Fibroblast of lung (primary cell): ENCODE results near the gene LBHD1. TPM values are rescaled to one million over a fixed set of nuclear protein-coding genes. Genes with fewer than 3 reads are reported as not detected.

Experiments
- DNase-seq, 2 donors: peaks; one replicate each; pipeline versions ENCODE4 v3.0.0 to v3.0.0-alpha.2; 2010; ENCODE audit warnings: low read depth in 2 of 2
- H2AFZ ChIP-seq: 2 replicates; pipeline ENCODE4 v1.5.1; 2012; ENCODE audit warnings: low read length, control low read depth, inconsistent platforms
- H3K27ac ChIP-seq: 2 replicates; pipeline ENCODE4 v1.5.1; 2011; ENCODE audit warnings: low read length, control low read depth; ENCODE audit not compliant: insufficient read depth
- H3K27me3 ChIP-seq: 2 replicates; pipeline ENCODE4 v1.5.1; 2011; ENCODE audit warnings: mild to moderate bottlenecking, low read length; ENCODE audit not compliant: control insufficient read depth, insufficient read depth
- H3K36me3 ChIP-seq: 2 replicates; pipeline ENCODE4 v1.5.1; 2011; ENCODE audit warnings: low read length; ENCODE audit not compliant: control insufficient read depth, insufficient read depth
- H3K4me1 ChIP-seq: 2 replicates; pipeline ENCODE4 v1.5.1; 2011; ENCODE audit warnings: low read length; ENCODE audit not compliant: control insufficient read depth, insufficient read depth; ENCODE audit errors: extremely low read depth
- H3K4me2 ChIP-seq: 2 replicates; pipeline ENCODE4 v1.5.1; 2011; ENCODE audit warnings: low read length, control low read depth; ENCODE audit not compliant: insufficient read depth; ENCODE audit errors: extremely low read depth
- H3K4me3 ChIP-seq, 4 experiments: fragments of 200-600 bp in 1 of 4; sonication (generic) in 1 of 4; replicated peaks in 1 of 4; 2 replicates each; pipeline ENCODE4 v1.5.1; 2011 to 2016; ENCODE audit warnings: low read length in 4 of 4, low read depth in 3 of 4, mild to moderate bottlenecking in 3 of 4, control low read depth in 2 of 4, inconsistent platforms in 1 of 4, mixed read lengths in 1 of 4; ENCODE audit not compliant: insufficient read depth in 1 of 4; ENCODE audit errors: control extremely low read depth in 1 of 4
- H3K79me2 ChIP-seq: 2 replicates; pipeline ENCODE4 v1.5.1; 2012; ENCODE audit warnings: mild to moderate bottlenecking, low read length, inconsistent platforms; ENCODE audit not compliant: control insufficient read depth, insufficient read depth
- H3K9ac ChIP-seq: 2 replicates; pipeline ENCODE4 v1.5.1; 2011; ENCODE audit warnings: mild to moderate bottlenecking, low read length, control low read depth; ENCODE audit not compliant: insufficient read depth
- H3K9me3 ChIP-seq: 2 replicates; pipeline ENCODE4 v1.5.1; 2012; ENCODE audit warnings: low read depth, low read length; ENCODE audit not compliant: control insufficient read depth, insufficient read depth
- H4K20me1 ChIP-seq: 2 replicates; pipeline ENCODE4 v1.5.1; 2011; ENCODE audit warnings: low read length; ENCODE audit not compliant: control insufficient read depth, insufficient read depth; ENCODE audit errors: extremely low read depth
- EZH2 ChIP-seq: IDR thresholded peaks from 2 replicates; pipeline ENCODE4 v1.5.1; 2012; ENCODE audit warnings: low read length, control low read depth, mild to moderate bottlenecking; ENCODE audit errors: missing control alignments
- polyA minus RNA-seq: library from RNA; depleted of rRNA, polyadenylated mRNA; stranded (reverse); fragments of >200 nt; gene quantifications from 2 replicates; pipeline ENCODE4 v1.2.3, GENCODE V29; 2011; ENCODE audit warnings: low replicate concordance
- polyA plus RNA-seq, 2 donors: library from polyadenylated mRNA; depleted of rRNA in 1 of 2; stranded (reverse) in 1 of 2; unstranded in 1 of 2; fragments of >200 nt; gene quantifications; 2 replicates each; pipeline ENCODE4 v1.2.1, GENCODE V29; 2011 to 2012; ENCODE audit warnings: missing spikeins in 1 of 2
- total RNA-seq: library from RNA; depleted of rRNA; stranded (reverse); fragments of >200 nt; gene quantifications from 2 replicates; pipeline ENCODE4 v1.2.1, GENCODE V29; 2014
- TF ChIP-seq, protein P1 (sequence below), 2 donors: IDR thresholded peaks in 1 of 2; conservative IDR thresholded peaks in 1 of 2; 1 replicate in 1 of 2; 2 replicates in 1 of 2; pipeline ENCODE4 v1.5.1; 2011 to 2012; ENCODE audit warnings: low read length in 2 of 2, control low read depth in 1 of 2, inconsistent platforms in 1 of 2, low read depth in 1 of 2, mild to moderate bottlenecking in 1 of 2

LBHD1 gene
- total RNA-seq (3.6 and 4.5 TPM in 2 replicates), polyA plus RNA-seq (3.1 and 3.4 TPM in 2 replicates), polyA minus RNA-seq (3.9 and 14.8 TPM in 2 replicates)
- polyA plus RNA-seq (2012): 2.0 and 2.7 TPM in 2 replicates

DNA sequence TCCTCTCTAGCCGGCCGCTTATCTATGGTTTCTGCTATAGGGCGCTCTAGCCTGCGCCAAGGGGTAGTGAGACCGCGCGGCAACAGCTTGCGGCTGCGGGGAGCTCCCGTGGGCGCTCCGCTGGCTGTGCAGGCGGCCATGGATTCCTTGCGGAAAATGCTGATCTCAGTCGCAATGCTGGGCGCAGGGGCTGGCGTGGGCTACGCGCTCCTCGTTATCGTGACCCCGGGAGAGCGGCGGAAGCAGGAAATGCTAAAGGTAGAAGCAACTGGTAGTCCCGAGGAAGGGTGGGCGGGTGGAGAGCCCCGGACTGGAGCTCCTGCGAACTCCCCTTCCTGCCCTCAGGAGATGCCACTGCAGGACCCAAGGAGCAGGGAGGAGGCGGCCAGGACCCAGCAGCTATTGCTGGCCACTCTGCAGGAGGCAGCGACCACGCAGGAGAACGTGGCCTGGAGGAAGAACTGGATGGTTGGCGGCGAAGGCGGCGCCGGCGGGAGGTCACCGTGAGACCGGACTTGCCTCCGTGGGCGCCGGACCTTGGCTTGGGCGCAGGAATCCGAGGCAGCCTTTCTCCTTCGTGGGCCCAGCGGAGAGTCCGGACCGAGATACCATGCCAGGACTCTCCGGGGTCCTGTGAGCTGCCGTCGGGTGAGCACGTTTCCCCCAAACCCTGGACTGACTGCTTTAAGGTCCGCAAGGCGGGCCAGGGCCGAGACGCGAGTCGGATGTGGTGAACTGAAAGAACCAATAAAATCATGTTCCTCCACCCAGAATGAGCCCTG, at the start of gene LBHD1, which contains the start of gene UQCC3:
TSS of gene LBHD1 (minus strand) at position 660 of the 782 bp plus-strand sequence. CDS start 2,236 bp downstream, outside the sequence.
TSS of gene UQCC3 (plus strand) at position 66 of the 782 bp plus-strand sequence. CDS start at position 139, 73 bp downstream.
- Histone ChIP-seq H3K27me3 (no peaks in the 10 kb centered on the region), H3K4me3 (peak within 1 kb of the TSS; percentile 51 to 92 (median 66)), H3K36me3 (peaks cover 9% of the 10 kb centered on the region), H4K20me1 (no peaks in the 10 kb centered on the region), H3K4me1 (peaks cover 2% of the 10 kb centered on the region), H3K9ac (peak within 1 kb of the TSS; percentile 66), H2AFZ (peak within 1 kb of the TSS; percentile 68), H3K9me3 (no peaks in the 10 kb centered on the region), H3K27ac (peak within 1 kb of the TSS; percentile 70), H3K79me2 (peaks cover 12% of the 10 kb centered on the region), H3K4me2 (peak within 1 kb of the TSS; percentile 88)
- TF ChIP-seq, protein P1, sequence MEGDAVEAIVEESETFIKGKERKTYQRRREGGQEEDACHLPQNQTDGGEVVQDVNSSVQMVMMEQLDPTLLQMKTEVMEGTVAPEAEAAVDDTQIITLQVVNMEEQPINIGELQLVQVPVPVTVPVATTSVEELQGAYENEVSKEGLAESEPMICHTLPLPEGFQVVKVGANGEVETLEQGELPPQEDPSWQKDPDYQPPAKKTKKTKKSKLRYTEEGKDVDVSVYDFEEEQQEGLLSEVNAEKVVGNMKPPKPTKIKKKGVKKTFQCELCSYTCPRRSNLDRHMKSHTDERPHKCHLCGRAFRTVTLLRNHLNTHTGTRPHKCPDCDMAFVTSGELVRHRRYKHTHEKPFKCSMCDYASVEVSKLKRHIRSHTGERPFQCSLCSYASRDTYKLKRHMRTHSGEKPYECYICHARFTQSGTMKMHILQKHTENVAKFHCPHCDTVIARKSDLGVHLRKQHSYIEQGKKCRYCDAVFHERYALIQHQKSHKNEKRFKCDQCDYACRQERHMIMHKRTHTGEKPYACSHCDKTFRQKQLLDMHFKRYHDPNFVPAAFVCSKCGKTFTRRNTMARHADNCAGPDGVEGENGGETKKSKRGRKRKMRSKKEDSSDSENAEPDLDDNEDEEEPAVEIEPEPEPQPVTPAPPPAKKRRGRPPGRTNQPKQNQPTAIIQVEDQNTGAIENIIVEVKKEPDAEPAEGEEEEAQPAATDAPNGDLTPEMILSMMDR (conservative IDR thresholded peaks at IDR 0.05 in 1 of 2, IDR thresholded peaks at IDR 0.05 in 1 of 2; ENCODE audit: low read depth in 1 of 2, low read length in 2 of 2): no peak
- TF ChIP-seq EZH2: no peak
- DNase-seq: peak; percentile 88 to 92

DNA sequence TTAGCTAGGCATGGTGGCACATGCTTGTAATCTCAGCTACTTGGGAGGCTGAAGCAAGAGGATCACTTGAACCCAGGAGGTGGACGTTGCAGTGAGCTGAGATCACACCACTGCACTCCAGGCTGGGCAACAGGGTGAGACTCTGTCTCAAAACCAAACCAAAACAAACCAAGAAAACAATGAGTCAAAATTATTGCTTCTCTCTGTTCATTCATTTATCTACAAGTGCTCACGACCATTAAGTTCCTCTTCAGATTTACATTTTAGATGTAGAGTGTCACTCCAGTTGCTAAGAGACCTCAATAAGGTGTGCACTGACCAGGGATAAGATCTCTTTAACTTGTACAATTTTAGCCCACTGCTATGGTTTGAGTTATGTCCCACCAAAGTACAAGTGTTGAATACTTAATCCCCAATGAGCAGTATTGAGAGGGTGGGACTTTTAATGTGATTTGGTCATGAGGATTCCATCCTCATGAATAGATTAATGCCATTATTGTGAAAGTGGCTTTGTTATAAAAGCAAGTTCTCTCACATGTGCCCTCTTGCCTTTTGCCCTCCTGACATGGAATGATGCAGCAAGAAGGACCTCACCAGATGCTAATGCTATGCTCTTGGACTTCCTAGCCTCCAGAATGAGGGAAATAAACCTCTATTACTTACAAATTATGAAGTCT, 47.4 kb upstream of the LBHD1 start:
- peaks cover 72% of the 10 kb centered on the region for H3K79me2 ChIP-seq
- TF ChIP-seq, protein P1 (conservative IDR thresholded peaks at IDR 0.05 in 1 of 2, IDR thresholded peaks at IDR 0.05 in 1 of 2; ENCODE audit: low read depth in 1 of 2, low read length in 2 of 2): no peak
- TF ChIP-seq EZH2: no peak

DNA sequence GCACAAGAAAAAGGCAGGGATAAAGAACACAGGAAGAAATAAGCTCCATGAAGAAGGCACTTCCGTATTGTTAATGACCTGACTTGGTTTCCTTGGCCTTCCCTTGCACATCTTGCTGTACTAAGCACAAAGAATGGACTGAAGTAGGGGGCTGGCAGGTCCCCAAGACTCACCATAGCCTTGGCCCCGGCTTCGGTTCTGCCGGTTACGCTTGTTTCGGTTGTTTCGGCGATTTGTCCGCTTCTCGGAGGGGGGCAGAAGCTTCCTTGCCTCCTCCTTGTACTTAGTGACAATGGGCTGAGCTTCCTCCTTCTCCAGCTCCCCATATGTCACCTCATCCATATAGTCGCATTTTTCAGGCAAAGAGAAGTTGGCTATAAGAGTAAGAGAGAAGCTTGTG, 44.7 kb upstream of the LBHD1 start:
- H3K27me3 ChIP-seq: no peaks in the 10 kb centered on the region
- no peak overlapping the region for H3K9ac ChIP-seq
- H3K4me3 ChIP-seq: no peak overlapping the region
- no peaks in the 10 kb centered on the region for H3K9me3 ChIP-seq
- no peak overlapping the region for H3K4me2 ChIP-seq
- H3K27ac ChIP-seq: no peak overlapping the region
- H4K20me1 ChIP-seq: no peaks in the 10 kb centered on the region
- H3K36me3 ChIP-seq: peaks cover 37% of the 10 kb centered on the region
- H3K4me1 ChIP-seq: peaks cover 3% of the 10 kb centered on the region
- TF ChIP-seq, protein P1 (conservative IDR thresholded peaks at IDR 0.05 in 1 of 2, IDR thresholded peaks at IDR 0.05 in 1 of 2; ENCODE audit: low read depth in 1 of 2, low read length in 2 of 2): no peak
- no peak for TF ChIP-seq EZH2
- H3K79me2 ChIP-seq: peaks cover 48% of the 10 kb centered on the region
- DNase-seq: no peak
- H2AFZ ChIP-seq: no peak overlapping the region

More for the DNA sequence above, 47.4 kb upstream of the LBHD1 start:
- H3K4me3 ChIP-seq: no peak overlapping the region
- H3K27ac ChIP-seq: peak overlapping the region; percentile 16
- no peaks in the 10 kb centered on the region for H4K20me1 ChIP-seq
- no peak overlapping the region for H3K9ac ChIP-seq
- H3K36me3 ChIP-seq: peaks cover 35% of the 10 kb centered on the region
- H3K9me3 ChIP-seq: no peaks in the 10 kb centered on the region
- no peak overlapping the region for H3K4me2 ChIP-seq
- no peaks in the 10 kb centered on the region for H3K4me1 ChIP-seq
- no peaks in the 10 kb centered on the region for H3K27me3 ChIP-seq
- DNase-seq: peak in 1 of 2 donors; percentile 32
- H2AFZ ChIP-seq: no peak overlapping the region
